ENCODE measurements around the gene CENPM.
A peak's percentile ranks its signal among the peaks of the same experiment; 100 is the strongest.

Gene CENPM, protein sequence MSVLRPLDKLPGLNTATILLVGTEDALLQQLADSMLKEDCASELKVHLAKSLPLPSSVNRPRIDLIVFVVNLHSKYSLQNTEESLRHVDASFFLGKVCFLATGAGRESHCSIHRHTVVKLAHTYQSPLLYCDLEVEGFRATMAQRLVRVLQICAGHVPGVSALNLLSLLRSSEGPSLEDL

DNA sequence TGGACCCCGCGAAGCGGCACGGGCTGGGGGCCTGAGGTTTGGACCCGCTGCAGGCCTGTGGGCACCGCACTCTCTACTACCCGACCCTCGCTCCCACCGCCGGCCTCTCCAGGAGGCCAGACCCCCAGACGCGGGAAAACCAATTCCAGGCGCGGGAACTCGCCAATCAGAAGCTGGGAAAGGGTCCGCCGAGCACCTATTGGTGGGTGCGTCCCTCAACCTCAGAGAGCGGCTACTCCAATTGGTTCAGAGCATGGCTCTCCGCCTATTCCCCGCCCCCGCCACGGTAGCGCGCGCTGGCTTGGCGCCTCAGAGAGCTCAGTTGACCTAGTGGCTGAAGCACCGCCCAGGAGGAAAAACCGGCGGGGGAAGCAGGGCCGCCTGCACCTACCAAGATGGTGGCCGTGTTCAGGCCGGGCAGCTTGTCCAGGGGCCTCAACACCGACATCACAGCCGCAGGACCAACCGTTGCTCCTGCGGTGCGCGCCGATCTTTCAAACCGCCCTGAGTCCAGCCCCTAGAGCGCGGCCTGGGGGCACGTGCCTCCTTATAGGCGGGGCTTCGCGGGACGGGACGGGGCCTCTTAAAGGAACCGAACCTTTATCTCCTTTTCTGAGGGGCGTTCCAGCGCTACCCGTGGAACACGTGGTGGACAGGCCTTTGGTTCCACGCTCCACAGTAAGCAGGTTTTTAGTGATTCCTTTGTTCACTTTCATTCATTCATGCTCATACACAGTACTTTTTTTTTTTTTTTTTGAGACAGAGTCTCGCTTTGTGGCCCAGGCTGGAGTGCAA is at the start of gene CENPM:
Gene CENPM, minus strand, starts transcription at position 524 of the 795 bp plus-strand sequence. Its CDS starts 76 bp downstream, at position 448.
- peak; percentile 84 for DNase-seq (ENCODE audit: low read depth)

DNA sequence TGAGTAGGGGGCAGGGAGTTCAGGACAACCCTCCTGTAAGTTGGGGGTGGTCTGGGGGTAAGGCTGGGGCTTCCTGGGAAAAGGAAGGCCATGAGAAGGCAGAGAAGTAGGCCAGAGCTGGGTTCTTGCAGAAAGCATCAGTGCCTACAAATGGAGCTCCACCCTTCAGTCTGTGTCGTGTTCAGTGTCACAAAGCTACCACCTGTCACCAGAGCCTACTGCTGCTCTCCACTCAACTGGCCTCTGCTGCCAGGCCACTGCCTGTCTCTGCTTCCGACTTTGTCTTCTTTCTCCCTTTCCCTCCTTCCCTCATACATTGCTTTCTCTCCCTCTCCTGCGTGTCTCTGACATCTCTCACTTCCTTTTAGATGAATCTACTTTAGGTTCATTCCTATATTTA is 48.3 kb upstream of the CENPM start:
- DNase-seq (ENCODE audit: low read depth), result no peak

DNA sequence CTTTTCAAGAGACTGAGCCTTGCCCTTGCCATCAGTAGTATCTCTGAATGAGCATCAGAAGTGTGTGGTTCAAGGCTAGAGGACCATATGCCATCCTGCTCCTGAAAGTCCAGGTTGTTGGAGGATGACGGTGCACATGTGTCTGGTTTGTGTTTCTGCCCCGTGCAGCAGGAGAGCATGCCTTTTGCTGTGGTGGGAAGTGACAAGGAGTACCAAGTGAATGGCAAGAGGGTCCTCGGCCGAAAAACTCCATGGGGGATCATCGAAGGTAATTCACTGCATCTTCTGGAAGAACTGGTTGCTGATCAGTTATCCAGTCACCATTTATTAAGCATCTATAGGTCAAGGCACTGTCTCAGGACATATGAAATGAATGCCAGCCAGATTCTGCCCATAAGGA is 45.5 kb upstream of the CENPM start:
- no peak for DNase-seq (ENCODE audit: low read depth)

DNA sequence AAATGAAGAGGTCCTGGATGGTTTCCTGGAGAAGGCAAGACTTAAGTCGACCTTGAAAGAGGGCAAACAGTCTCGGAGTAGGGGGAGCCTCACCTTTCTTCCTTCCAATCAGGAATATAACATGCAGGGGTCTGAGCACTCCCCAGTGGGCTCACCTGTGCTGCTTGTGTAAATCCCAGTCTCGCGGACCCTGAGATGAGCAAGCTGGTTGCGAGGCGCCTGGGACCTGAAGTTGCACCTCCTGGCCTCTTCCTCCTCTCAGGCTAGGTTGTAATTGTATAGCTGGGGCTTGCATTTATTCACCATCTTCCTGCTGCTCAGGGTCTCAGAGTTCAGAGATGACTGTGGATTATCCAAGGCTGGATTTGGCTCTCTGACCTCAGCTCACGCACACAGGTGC is 44.2 kb upstream of the CENPM start:
- no peak for DNase-seq (ENCODE audit: low read depth)

DNA sequence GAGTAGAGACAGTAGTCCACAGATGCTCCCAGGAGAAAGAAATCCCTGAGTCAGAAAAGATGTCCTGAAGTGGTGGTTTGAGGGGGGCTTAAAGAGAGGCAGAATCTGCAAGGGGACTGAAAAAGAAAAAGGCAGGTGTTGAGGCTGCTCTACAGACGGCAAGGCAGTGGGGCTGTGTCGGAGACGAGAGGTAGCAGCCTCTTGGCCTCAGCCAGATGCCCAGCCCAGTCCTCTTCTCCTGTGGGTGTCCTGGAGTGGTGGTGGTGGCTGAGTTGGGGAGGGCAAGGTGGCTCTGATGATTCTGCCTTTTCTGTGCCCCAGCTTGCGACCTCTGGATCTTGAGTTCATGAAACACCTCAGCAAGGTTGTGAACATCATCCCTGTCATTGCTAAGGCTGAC is 42.3 kb upstream of the CENPM start:
- no peak for DNase-seq (ENCODE audit: low read depth)

DNA sequence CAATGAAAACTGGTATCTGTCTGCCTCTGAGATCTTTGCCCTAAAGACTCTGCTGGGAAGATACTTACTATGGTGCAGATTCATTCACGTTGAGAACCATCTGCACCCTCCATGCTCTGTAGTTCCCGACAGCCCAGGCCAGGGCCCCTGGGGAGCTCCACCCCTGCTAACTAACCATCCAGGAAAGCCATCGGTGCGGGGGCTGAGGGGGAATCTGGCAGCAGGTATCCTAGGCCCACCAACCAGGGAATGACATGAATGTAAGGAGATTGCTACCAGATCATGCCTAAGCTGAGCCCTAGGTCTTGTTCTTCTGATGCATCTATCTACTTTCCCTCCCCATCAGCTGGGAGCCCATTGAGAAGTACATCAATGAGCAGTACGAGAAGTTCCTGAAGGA is 40.3 kb upstream of the CENPM start:
- no peak for DNase-seq (ENCODE audit: low read depth)

DNA sequence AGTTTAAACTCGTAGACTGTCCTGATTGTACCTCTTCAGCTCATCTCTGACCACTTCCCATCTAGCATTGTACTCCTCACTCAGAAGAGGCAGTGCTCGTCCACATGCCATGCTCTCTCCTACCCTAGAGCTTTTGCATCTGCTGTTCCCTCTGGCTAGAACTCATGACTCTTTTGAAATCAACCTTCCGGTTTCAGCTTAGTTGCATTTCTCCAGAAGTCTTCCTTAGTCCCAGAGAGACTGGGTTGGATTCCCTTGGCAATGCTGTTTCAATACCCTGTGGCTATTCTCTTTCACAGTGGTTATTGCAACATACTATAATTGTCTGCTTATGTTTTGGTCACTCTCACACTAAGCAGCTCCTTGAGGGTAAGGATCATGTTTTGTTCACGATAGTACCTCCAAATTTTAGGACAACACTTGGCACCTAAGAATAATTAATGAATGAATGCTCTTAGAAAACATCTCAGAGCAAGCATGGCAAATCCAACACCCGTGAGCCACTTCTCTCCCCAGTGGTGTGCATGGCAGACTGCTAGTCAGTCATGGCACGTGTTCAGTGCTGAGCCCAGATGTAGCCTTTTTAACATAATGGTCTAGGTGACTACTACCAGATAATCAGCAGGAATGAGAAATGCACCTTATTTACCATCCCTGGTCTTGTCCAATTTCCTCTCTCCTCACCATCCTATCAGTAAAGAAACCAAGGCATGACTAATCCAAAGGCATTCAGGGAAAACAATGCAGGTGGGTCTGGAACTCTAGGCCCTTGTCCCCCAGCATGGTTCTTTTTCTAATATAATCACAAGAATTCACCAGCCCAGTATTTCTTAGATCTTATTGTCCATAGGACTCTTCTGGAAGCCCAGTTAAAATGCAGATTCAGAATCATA is 36.8 kb upstream of the CENPM start:
- DNase-seq (ENCODE audit: low read depth), result peak; percentile 21

DNA sequence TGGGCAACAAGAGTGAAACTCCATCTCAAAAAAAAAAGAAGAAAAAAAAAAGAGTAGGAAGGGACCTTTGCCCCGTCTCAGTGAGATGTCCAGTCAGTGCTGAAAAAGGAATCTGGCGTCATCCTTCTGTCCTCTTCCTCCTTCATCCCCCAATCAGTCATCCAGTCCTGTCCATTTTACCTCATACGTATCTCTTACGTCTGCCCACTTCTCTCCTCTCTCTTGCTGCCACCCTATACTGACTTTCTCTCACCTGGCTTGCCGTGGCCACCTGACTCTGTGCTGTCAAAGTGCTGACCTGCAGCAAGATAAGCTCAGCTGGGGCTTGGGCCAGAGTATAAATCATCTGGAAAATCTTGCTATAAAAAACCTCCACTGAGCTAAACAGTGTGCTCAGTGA is 35.9 kb upstream of the CENPM start:
- no peak for DNase-seq (ENCODE audit: low read depth)

DNA sequence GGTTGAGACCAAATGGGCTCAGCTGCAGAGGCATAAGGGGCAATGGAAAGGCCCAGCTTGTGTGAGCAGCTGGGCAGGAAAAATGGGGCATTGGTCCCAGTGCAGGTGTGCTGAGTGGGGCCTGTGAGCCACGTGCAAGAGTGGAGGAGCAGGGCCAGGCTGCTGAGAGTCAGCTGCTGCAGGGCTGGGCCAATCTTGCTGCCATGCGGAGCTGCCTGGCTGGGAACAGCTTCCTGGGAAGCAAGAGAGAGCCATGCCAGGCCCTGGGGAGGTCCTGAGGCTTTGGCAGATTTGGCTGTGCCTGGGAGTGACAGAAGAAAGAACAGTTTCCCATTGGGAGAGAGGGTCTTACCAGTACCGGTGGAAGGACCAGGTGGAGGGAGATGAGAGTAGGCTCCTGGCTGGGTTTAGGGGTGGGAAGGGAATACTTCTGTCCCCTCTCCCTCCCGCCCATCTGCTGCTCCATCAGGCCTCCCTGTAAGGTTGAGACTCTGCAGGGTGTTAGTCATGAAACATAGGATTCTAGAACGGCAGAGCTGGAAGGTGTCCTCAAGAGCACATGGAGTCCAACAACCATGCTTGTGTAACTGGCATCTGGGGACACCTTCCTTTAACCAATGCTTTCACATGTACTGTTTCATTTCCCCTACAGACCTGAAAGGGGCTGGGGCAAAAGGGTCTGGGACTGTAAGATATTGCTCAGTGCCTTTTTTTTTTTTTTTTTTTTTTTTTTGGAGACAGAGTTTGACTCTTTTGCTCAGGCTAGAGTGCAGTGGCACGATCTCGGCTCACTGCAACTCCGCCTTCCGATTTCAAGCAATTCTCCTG is 32.7 kb upstream of the CENPM start:
- no peak for DNase-seq (ENCODE audit: low read depth)

DNA sequence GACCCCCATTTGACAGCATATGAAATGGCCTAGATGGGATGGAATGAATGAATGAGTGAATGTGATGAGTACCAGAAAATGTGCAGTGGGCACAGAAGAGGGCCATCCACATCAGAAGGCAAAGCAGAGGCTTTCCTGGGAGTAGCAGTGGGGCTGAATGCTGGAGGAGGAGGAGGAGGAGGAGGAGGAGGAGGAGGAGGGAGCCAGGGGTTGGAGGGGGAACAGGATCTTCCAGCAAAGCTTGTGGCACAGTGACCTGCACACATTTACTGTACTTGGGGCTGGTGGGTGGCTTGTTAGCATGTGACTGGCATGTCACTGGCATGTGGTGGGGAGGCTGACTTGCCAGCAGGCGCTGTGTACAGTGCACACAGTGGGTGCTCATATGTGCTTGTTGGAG is 31.8 kb upstream of the CENPM start:
- no peak for DNase-seq (ENCODE audit: low read depth)

DNA sequence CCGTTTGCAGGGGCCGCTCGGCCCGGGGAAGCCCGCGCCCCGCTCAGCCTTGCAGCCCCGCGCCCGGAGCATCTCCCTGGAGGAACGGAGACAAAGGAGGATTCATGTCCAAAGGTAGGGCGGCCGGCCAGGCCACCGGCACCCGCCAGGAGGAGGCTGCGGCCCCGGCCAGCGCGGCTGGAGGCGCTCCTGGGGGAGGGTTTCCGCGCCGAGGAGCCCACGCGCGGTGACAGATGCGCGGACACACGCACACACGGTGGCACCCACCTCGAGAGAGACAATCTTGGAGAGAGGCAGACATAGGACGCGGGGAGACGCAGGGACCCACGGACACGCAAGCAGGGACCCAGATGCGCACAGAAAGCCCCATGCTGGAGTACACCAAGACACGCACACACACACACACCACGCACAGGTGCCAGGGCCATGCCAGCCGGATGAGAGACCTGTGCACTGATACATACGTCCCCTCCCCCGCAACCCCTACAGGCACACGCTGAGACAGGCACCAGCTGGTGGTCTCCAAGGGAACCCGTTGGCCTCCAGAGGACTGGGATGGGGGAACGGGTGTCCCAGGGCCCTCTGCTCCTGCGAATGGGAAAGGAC is 30.1 kb upstream of the CENPM start:
- no peak for DNase-seq (ENCODE audit: low read depth)

DNA sequence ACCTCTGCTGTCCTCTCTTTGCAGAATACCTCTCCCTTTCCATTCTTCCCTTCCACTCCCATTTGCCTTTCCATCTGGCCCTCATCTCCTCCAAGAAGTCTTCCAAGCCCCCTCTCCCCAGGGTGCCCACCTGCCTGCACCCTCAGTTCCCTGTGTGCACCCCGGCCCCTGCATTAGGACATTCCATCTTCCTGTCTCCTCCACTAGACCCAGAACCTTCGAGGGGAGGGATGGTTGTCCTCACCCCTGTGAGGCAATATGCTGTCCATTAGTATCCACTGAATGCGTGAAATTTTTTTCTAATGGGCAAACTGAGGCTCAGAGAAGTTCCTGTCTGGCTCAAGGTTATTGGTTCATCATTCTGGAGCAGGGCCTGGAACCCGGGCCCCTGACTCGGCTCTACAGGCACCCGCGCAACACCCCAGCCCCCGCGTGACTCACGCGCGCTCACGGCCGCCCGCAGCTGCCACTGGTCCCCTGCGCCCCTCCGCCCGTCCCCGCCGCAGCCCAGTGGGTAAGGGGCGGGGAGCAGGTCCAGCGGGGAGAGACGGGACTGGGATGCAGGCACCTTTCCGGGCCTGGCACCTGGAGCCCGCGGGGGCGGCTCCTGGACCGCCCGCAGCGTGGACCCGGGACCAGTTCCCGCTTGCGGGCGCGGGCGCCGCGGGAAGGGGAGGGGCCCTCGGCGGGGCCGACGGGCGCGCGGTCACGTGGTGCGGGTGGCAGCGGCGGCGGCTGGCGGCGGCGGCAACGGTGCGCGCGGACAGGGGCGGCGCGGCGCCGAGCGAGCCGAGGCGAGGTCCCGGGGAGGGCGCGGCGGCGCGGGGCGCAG is 29.3 kb upstream of the CENPM start:
- DNase-seq (ENCODE audit: low read depth), result no peak

DNA sequence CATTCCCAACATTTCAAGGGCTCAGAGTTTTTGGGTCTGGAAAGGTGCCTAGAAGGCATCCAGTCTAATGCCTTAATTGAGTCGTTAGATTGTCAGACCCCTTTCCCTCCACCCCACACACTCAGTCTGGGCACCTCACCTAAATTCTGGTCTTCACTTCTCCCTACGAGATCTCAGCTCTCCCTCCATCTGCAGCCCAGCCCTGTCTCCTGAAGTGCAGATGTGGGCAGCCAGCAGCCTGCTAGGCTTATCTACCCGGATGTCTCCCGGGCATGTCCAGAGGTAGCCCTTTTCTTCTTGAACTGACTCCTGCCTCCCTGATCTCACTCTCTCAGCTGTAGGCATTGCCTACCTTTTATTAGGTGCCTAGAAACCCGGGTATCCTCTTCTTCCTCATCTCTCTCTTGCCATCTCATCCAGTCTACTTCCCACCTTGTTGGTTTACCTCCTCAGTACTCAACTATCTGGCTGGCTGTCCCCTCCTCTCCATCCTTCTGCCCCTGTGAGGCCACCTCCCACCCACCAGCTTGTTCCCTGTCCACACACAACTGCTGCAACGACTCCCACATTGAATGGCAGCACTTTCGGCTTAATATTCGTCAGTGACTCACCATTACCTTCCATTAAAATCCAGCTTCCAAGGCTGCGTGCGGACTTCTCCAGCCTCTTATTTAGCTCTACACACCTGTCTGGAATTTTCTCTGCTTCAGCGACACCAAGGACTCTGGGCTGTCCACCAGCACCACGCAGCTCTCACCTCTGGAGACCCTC is 28.5 kb upstream of the CENPM start:
- DNase-seq (ENCODE audit: low read depth), result no peak

DNA sequence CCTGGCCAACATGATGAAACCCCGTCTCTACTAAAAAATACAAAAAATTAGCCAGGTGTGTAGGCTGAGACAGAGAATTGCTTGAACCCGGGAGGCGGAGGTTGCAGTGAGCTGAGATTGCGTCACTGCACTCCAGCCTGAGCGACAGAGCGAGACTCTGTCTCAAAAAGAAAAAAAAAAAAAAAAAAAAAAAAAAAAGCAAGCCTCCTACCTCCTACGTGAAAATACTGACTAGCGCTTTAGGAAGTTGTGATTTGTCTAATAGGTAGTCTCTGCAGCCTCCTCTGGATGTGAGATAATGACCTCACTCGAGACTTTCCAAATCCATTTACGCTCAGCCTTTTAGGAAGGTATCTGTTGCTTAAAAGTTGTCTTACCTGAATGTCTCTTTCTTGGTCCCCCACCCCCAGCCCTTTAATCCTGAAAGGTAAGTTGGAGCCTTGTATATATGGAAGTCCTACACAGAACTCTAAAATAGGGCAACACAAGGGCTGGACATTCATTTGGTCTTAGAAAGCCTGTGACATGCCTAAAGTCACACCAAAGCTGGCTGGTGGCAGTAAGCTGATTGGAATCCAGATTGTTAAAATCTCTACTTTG is 27.8 kb upstream of the CENPM start:
- DNase-seq (ENCODE audit: low read depth), result no peak

DNA sequence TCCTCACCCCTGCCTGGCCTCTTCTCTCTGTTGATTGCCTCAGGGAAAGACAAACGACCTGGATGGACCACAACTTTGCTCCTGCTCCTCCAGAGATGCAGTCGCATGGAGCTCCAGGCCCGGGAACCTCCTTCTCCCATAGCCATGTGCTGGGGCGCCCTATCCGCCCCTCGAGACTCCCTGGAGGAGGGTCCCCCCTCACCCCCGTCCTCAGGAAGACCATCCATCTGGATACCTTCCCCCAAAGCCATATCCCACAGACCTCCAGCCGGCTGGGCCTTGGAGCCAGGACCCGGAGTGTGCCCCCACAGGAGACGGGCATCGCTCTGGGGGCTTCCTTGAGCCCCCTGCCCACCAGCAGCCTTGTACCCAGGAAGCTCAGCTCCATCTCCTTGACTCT is 24.5 kb upstream of the CENPM start:
- no peak for DNase-seq (ENCODE audit: low read depth)

DNA sequence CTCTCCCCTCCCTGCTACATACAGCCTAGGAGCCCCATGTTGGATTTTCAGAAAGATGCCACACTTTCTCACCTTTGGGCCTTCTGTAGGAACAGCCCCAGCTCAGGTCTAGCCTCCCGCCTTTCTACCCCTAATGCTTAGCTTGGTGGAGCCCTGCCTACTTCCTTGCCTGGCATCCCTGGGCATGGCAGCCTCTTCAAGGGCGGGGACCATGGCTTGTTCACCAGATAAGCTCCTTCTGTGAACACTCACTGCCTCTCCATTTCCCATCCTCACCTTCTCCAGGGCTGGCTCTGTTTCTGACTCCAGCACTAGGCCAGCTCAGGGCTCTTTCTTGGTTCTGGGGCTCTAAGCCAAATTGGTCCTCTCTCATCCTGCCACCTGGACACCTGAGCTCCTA is 23.6 kb upstream of the CENPM start:
- DNase-seq (ENCODE audit: low read depth), result no peak

DNA sequence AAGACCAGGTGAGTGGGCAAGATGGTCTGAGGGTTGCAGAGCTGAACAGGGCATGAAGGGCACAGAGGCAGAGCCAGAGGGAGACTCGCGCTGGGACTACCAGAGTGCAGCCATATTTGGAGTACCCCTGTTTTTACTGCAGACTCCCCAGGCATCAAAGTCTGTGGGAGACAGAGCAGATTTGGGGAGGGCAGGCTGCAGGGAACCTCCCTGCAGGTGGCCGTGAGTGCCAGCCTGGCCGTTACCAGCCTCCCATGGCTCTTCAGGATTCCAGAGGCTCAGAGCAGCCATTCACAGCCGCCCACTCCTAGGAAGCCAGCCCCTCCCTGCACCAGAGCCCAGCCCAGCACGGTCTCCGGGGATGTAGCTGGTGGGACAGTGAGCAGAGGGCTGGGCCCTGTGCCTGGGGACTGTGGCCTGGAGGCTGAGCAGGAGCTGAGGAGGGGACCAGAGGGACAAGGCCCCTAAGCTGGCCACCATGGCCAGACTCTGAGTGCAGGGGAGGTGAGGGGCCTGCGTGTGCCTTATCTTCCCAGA is 22.2 kb upstream of the CENPM start, which contains the start of gene SEPTIN3:
Gene SEPTIN3, plus strand, starts transcription at position 334 of the 537 bp plus-strand sequence. CDS start 2,050 bp downstream, outside the sequence.
- DNase-seq (ENCODE audit: low read depth), result no peak

DNA sequence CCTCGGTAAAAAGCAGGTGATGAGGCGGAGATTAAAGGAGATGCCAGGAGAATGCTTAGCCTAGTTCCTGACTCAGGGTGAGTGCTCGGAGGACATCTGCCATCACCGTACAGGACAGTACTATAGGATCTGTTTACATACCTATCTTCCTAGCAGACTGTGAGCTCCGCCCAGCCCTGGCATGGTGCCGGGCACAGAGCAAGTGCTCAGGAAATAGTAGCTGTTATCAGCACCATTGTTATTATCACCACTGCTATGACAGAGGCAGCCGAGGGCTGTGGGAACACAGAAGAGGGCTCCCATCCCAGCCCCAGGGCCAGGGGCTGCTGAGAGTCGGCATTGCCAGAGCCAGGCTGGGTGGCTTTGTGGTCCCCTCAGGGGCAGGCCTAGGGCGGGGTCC is 21.6 kb upstream of the CENPM start:
- DNase-seq (ENCODE audit: low read depth), result no peak

Measured in stromal cell of bone marrow (primary cell).